GM12891 (cell line): ENCODE results near the gene DCLK1.

Experiments
- PAX5 ChIP-seq: IDR thresholded peaks from 2 replicates; pipeline ENCODE4 v1.6.1; 2011; ENCODE audit warnings: low read length, moderate library complexity, mild to moderate bottlenecking; ENCODE audit not compliant: insufficient read depth, severe bottlenecking
- POLR2A ChIP-seq: IDR thresholded peaks from 2 replicates; pipeline ENCODE4 v1.6.1; 2011; ENCODE audit warnings: low read depth, low read length, control low read depth
- POLR2AphosphoS5 ChIP-seq: IDR thresholded peaks from 2 replicates; pipeline ENCODE4 v1.6.1; 2011; ENCODE audit warnings: low read depth, low read length, control low read depth

DNA sequence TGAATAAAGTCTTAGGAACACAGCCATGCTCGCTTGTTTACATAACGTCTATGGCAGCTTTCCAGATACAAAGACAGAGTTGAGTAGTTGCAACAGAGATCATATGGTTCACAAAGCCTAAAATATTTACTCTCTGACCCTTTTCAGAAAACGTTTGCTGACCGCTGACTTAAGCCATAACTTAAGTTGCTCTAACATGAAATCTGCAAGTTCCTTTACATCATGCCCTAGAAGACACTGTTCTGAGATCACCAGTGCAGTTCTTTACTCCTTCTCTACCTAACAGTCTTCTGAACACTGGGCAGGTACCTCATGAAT is 166.4 kb downstream of the DCLK1 start:
- TF ChIP-seq POLR2AphosphoS5 (no peak), PAX5 (no peak), POLR2A (no peak)
